GM23338 (cell line): ENCODE data around the gene CPLANE1. TPM values are rescaled to one million over a fixed set of nuclear protein-coding genes. Genes with fewer than 3 reads are reported as not detected.

ENCODE experiments used
- ATAC-seq: fragments of 200-7000 bp; cut with Tn5 transposase; 3 replicates; pipeline ENCODE4 v1.9.1; 2020
- DNase-seq: peaks from one replicate; pipeline ENCODE4 v3.0.0-alpha.2; 2015; ENCODE audit warnings: low spot score
- H2AFZ ChIP-seq: fragments of 200-600 bp; sonication (generic); 2 replicates; pipeline ENCODE4 v1.8.0; 2016; ENCODE audit warnings: antibody characterized with exemption, mild to moderate bottlenecking, moderate library complexity
- H3F3A ChIP-seq: fragments of 200-600 bp; sonication (generic); replicated peaks from 2 replicates; pipeline ENCODE4 v1.8.0; 2017; ENCODE audit warnings: antibody characterized with exemption, mixed run types, low read depth
- H3K27ac ChIP-seq: fragments of 200-600 bp; sonication (generic); 2 replicates; pipeline ENCODE4 v1.6.1; 2016; ENCODE audit warnings: low read depth
- H3K27me3 ChIP-seq: fragments of 200-600 bp; sonication (generic); 2 replicates; pipeline ENCODE4 v1.8.0; 2016; ENCODE audit warnings: mild to moderate bottlenecking, mixed run types, moderate library complexity; ENCODE audit not compliant: insufficient read depth
- H3K36me3 ChIP-seq: fragments of 200-600 bp; sonication (generic); 2 replicates; pipeline ENCODE4 v1.8.0; 2016; ENCODE audit warnings: mild to moderate bottlenecking; ENCODE audit not compliant: insufficient read depth
- H3K4me1 ChIP-seq: fragments of 200-600 bp; sonication (generic); 2 replicates; pipeline ENCODE4 v1.8.0; 2016; ENCODE audit warnings: mild to moderate bottlenecking, moderate library complexity; ENCODE audit not compliant: insufficient read depth
- H3K4me2 ChIP-seq: fragments of 200-600 bp; sonication (generic); 2 replicates; pipeline ENCODE4 v1.7.1; 2017; ENCODE audit warnings: mixed run types
- H3K4me3 ChIP-seq: fragments of 200-600 bp; sonication (generic); 2 replicates; pipeline ENCODE4 v1.6.1; 2016; ENCODE audit warnings: mixed run types
- H3K79me2 ChIP-seq: fragments of 200-600 bp; sonication (generic); replicated peaks from 2 replicates; pipeline ENCODE4 v1.8.0; 2017; ENCODE audit warnings: mild to moderate bottlenecking; ENCODE audit not compliant: insufficient read depth
- H3K9me2 ChIP-seq: fragments of 200-600 bp; sonication (generic); 2 replicates; pipeline ENCODE4 v1.8.0; 2017; ENCODE audit not compliant: insufficient read depth
- H4K20me1 ChIP-seq: fragments of 200-600 bp; sonication (generic); replicated peaks from 2 replicates; pipeline ENCODE4 v1.8.0; 2017; ENCODE audit warnings: mild to moderate bottlenecking; ENCODE audit not compliant: insufficient read depth
- H3K27ac Mint-ChIP-seq: 2 replicates; pipeline ENCODE4 v1.8.0; 2020; ENCODE audit warnings: inconsistent platforms, mild to moderate bottlenecking, moderate library complexity, mixed read lengths
- H3K27me3 Mint-ChIP-seq: 3 replicates; pipeline ENCODE4 v1.8.0; 2022; ENCODE audit warnings: low read depth, mild to moderate bottlenecking, moderate library complexity, mixed read lengths, inconsistent platforms; ENCODE audit not compliant: insufficient read depth, poor library complexity
- H3K36me3 Mint-ChIP-seq: 3 replicates; pipeline ENCODE4 v1.8.0; 2021; ENCODE audit warnings: low read depth, mild to moderate bottlenecking, inconsistent platforms, moderate library complexity, mixed read lengths
- H3K4me1 Mint-ChIP-seq: 3 replicates; pipeline ENCODE4 v1.8.0; 2020; ENCODE audit warnings: mild to moderate bottlenecking, inconsistent platforms, mixed read lengths
- H3K4me3 Mint-ChIP-seq: 3 replicates; pipeline ENCODE4 v1.8.0; 2021; ENCODE audit warnings: moderate library complexity, mild to moderate bottlenecking, inconsistent platforms, mixed read lengths
- H3K9me3 Mint-ChIP-seq: 3 replicates; pipeline ENCODE4 v1.8.0; 2020; ENCODE audit warnings: moderate library complexity, mild to moderate bottlenecking, inconsistent platforms, mixed read lengths
- ETS1 ChIP-seq: IDR thresholded peaks from 2 replicates; pipeline ENCODE4 v1.6.1; 2016; ENCODE audit warnings: antibody characterized with exemption
- POLR2AphosphoS5 ChIP-seq: IDR thresholded peaks from 2 replicates; pipeline ENCODE4 v1.6.1; 2016; ENCODE audit warnings: antibody characterized with exemption, low read depth
- STAT1 ChIP-seq: IDR thresholded peaks from one replicate; pipeline ENCODE4 v1.6.1; 2016; ENCODE audit warnings: antibody characterized with exemption; ENCODE audit not compliant: unreplicated experiment
- ZNF331 ChIP-seq: fragments of 250-450 bp; sonication (Bioruptor Pico); IDR thresholded peaks from 2 replicates; pipeline ENCODE4 v1.5.0; 2020; ENCODE audit warnings: low read depth, mild to moderate bottlenecking, moderate library complexity
- ZNF462 ChIP-seq: fragments of 250-450 bp; sonication (Bioruptor Pico); IDR thresholded peaks from 2 replicates; pipeline ENCODE4 v1.5.0; 2020; ENCODE audit warnings: mild to moderate bottlenecking, moderate library complexity
- polyA plus RNA-seq: library from polyadenylated mRNA; unstranded; fragments of >200 nt; fragmentation: Nextera tagmentation; extraction: Ambion mirVana; gene quantifications from 2 replicates; pipeline ENCODE4 v1.2.1, GENCODE V29; 2016
- total RNA-seq: library from RNA; depleted of rRNA; stranded (reverse); fragments of >200 nt; shearing (Covaris generic); gene quantifications from 2 replicates; pipeline ENCODE4 v1.2.3, GENCODE V29; 2014

CPLANE1 gene
- total and polyA plus RNA-seq, 2 experiments from 2014 or later = 5.1 to 8.3 TPM

GRCh38 chr5:37090781-37091180, 158.4 kb downstream of the CPLANE1 start:
- Mint-ChIP-seq H3K4me3 (no peak overlapping the region), H3K36me3 (no peaks in the 10 kb centered on the region), H3K27ac (no peak overlapping the region), H3K4me1 (peaks cover 39% of the 10 kb centered on the region), H3K27me3 (peaks cover 24% of the 10 kb centered on the region), H3K9me3 (no peaks in the 10 kb centered on the region; the same call in 2 of the 3 replicates)
- no peak for DNase-seq
- H3K4me1 ChIP-seq = peaks cover 11% of the 10 kb centered on the region
- no peak overlapping the region for H3K27ac ChIP-seq
- H3F3A ChIP-seq = no peaks in the 10 kb centered on the region
- H3K79me2 ChIP-seq = no peaks in the 10 kb centered on the region
- TF ChIP-seq STAT1 (no peak), POLR2AphosphoS5 (no peak), ZNF462 (CRISPR knock-in tag) (no peak), ETS1 (no peak), ZNF331 (CRISPR knock-in tag) (no peak)
- H4K20me1 ChIP-seq = peaks cover 5% of the 10 kb centered on the region; the same call in 1 of the 2 replicates
- H3K4me2 ChIP-seq = no peak overlapping the region
- no peak overlapping the region for H2AFZ ChIP-seq
- H3K27me3 ChIP-seq = peaks cover 53% of the 10 kb centered on the region
- no peaks in the 10 kb centered on the region; the same call in 1 of the 2 replicates for H3K36me3 ChIP-seq
- H3K9me2 ChIP-seq = no peaks in the 10 kb centered on the region
- no peak for ATAC-seq
- H3K4me3 ChIP-seq = no peak overlapping the region
